ENCODE results near the gene WDR77.
A peak's percentile ranks its signal among the peaks of the same experiment; 100 is the strongest.

WDR77 gene

DNA sequence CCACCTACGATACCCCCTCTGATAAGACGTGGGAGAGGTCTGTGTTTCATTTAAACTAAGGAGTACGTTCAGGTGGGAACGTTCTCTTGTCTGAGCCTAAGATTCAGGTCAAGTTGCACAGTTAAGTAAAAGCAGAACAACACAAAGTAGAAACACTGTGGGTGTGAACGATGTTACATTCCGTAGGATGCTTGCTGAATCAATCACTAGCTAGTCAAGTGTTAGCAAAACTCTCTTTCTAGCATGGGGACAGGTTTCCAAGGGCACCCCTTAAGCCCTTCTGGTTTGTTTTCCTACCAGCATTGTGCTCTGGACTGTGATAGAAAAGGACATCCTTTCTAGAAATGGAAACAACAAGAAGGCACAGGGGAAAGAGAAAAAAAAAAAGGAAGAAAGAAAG, 38.1 kb upstream of the WDR77 start:
- H3K4me3 ChIP-seq (replicated peaks; ENCODE audit: low read depth, low read length) = no peak overlapping the region
- TF ChIP-seq, protein P1, sequence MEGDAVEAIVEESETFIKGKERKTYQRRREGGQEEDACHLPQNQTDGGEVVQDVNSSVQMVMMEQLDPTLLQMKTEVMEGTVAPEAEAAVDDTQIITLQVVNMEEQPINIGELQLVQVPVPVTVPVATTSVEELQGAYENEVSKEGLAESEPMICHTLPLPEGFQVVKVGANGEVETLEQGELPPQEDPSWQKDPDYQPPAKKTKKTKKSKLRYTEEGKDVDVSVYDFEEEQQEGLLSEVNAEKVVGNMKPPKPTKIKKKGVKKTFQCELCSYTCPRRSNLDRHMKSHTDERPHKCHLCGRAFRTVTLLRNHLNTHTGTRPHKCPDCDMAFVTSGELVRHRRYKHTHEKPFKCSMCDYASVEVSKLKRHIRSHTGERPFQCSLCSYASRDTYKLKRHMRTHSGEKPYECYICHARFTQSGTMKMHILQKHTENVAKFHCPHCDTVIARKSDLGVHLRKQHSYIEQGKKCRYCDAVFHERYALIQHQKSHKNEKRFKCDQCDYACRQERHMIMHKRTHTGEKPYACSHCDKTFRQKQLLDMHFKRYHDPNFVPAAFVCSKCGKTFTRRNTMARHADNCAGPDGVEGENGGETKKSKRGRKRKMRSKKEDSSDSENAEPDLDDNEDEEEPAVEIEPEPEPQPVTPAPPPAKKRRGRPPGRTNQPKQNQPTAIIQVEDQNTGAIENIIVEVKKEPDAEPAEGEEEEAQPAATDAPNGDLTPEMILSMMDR (IDR thresholded peaks at IDR 0.05; ENCODE audit: low read length, missing control alignments) = no peak

DNA sequence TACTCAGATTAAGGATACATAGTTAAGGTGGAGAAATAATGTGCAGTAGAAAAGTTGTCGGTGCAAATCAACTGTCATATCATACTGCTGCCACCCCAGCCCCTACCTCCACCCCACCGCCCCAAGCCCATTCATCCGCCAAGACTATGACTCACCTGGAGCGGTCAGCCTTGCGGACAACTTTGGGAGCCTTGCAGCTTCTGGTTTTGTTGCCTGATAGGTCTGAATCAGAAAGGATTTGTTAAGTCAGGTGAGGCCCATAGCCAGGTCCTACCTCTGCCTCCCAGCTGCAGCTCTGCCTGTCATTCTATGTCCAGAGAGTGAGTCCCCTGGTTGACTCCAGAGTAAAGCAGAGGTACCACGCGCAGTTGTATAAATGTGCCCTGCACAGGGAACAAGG, 37.4 kb upstream of the WDR77 start:
- H3K4me3 ChIP-seq (replicated peaks; ENCODE audit: low read depth, low read length) = no peak overlapping the region
- no peak for DNase-seq (ENCODE audit: low read depth)
- TF ChIP-seq, protein P1 (IDR thresholded peaks at IDR 0.05; ENCODE audit: low read length, missing control alignments) = no peak

More for the DNA sequence above, 38.1 kb upstream of the WDR77 start:
- DNase-seq (ENCODE audit: low read depth) = no peak

DNA sequence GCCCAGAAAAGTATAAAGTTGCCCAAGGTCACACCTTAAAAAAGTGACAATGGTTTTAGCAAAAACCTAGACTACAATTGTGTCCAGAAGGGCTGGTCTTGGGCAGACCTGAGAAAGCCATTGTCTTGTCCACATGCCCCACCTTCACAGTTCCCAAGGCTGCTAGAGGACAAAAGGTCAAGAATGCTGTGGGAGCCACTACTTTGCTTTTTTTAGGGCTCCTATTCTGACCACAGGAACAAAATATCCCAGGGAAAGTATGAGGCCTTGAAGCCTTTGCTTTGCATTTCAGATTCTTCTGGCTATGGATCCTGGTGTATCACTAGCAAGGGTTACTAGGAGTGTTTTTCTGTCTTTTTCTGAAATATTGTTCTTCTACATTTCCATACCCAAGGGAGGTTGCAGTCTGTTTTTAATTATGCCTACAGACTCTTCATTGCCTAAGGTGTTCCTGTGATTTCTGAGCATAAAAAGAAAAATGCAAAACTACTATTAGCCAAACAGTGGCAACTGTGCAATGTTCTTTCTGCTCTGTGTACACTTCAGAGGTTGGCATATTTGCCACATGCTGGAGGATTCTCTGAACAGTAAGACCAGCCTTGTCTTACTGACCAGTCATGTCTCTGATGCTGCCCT, 35.5 kb upstream of the WDR77 start:
- no peak for DNase-seq (ENCODE audit: low read depth)
- H3K4me3 ChIP-seq (replicated peaks; ENCODE audit: low read depth, low read length) = no peak overlapping the region
- TF ChIP-seq, protein P1 (IDR thresholded peaks at IDR 0.05; ENCODE audit: low read length, missing control alignments) = no peak

DNA sequence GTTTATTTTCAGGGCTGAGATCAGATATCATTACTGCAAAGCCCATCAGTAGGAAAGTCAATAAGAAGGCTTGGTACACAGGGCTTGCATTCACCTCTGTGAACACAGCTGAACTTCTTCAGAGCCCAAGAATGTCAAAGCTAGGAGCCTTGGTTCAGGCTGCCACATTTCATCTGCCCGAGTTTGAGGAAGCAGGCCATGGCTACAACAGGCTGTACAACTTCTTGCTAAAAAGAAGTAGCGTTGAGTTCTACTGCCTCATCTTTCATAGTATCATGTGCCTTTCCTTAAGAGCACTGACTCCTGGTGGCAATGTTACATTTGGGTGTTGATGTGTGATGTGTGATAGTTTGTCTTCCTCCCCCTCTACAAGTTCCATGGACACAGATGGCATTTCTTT, 34.8 kb upstream of the WDR77 start:
- no peak for DNase-seq (ENCODE audit: low read depth)
- TF ChIP-seq, protein P1 (IDR thresholded peaks at IDR 0.05; ENCODE audit: low read length, missing control alignments) = no peak
- no peak overlapping the region for H3K4me3 ChIP-seq (replicated peaks; ENCODE audit: low read depth, low read length)

DNA sequence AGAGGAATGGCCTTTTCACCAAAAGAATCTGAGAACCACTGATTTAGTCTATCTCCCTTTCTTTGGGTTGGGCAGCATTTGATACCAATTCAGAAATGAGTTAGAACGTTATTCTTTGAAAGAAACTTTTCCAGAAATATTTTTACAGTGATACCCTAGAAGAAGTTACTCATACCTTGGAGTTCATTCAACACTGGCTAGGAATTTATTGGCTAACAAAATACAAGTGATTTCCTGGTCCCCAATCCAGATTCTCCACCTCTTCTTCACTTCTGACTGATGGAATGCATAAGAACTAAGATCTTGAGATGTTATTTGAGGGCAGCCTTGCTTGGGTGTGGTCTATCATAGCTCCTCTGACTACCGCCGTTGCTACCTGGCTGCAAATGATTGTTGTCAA, 34.1 kb upstream of the WDR77 start:
- TF ChIP-seq, protein P1 (IDR thresholded peaks at IDR 0.05; ENCODE audit: low read length, missing control alignments) = no peak
- no peak overlapping the region for H3K4me3 ChIP-seq (replicated peaks; ENCODE audit: low read depth, low read length)
- peak; percentile 15 for DNase-seq (ENCODE audit: low read depth)

DNA sequence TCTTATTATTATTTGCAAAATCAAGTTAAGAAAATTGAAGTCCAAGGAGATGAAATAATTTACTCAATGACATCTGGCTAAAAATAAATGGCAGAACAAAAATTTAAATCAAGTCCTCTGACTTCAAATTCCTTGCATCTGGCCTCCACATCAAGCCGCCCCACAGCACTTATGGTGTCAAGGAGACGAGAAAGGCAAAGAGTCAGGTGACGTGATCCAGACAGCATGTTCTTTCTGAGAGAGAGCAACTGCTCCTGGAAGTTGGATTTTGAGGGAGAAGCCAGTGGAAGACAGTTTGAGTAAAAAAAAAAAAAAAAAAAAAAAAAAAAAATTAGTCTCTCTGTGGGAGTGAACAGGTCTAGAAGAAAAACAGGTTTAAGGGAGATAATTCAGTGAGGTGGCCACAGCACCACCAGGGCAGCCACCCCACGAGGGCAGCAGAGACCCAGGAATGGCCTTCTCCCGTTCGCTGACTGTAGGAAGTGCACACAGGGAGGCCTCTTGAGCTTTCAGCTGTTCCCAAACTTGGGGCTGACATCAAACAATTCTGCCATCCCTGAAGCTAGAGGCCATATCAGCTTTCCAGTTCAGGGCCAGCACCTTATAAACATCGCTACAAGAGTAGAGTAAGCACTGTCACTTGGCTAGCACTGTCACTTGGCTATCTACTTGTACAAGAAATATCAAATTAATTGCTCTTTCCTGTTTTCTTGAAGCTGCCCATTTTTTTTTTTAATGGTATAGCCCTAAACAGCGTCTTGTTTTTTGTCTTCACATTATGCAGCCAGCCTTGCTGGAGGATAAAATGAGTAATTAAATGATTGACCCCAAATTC, 32.5 kb upstream of the WDR77 start:
- DNase-seq (ENCODE audit: low read depth) = peak; percentile 82
- TF ChIP-seq, protein P1 (IDR thresholded peaks at IDR 0.05; ENCODE audit: low read length, missing control alignments) = peak; percentile 84

More for the DNA sequence above, 32.5 kb upstream of the WDR77 start:
- H3K4me3 ChIP-seq (replicated peaks; ENCODE audit: low read depth, low read length) = no peak overlapping the region
